Loucy (cell line): Measurements from ENCODE around the gene LY6G6D.

ENCODE experiments used
- H2AFZ ChIP-seq: fragments of 200-600 bp; sonication (generic); 2 replicates; pipeline ENCODE4 v1.6.0; 2016; ENCODE audit warnings: antibody characterized with exemption, mild to moderate bottlenecking, low read length, moderate library complexity
- H3F3A ChIP-seq: fragments of 200-600 bp; 2 replicates; pipeline ENCODE4 v1.6.0; 2016; ENCODE audit warnings: antibody characterized with exemption, low read depth, mild to moderate bottlenecking
- H3K27me3 ChIP-seq: fragments of 200-600 bp; sonication (generic); 2 replicates; pipeline ENCODE4 v1.6.1; 2014; ENCODE audit warnings: low read length, mild to moderate bottlenecking; ENCODE audit not compliant: insufficient read depth, poor library complexity, severe bottlenecking
- H3K36me3 ChIP-seq: fragments of 200-600 bp; sonication (generic); 2 replicates; pipeline ENCODE4 v1.6.1; 2016; ENCODE audit warnings: low read length; ENCODE audit not compliant: insufficient read depth
- H3K4me1 ChIP-seq: fragments of 200-600 bp; sonication (generic); 2 replicates; pipeline ENCODE4 v1.5.1; 2014; ENCODE audit warnings: low read length, mild to moderate bottlenecking; ENCODE audit not compliant: insufficient read depth, poor library complexity, severe bottlenecking
- H3K4me2 ChIP-seq: fragments of 200-600 bp; sonication (generic); 2 replicates; pipeline ENCODE4 v1.6.0; 2014; ENCODE audit warnings: antibody characterized with exemption, low read length, low read depth, mild to moderate bottlenecking; ENCODE audit not compliant: poor library complexity, severe bottlenecking
- H3K4me3 ChIP-seq: fragments of 200-600 bp; sonication (generic); 2 replicates; pipeline ENCODE4 v1.5.1; 2014; ENCODE audit warnings: low read length, mild to moderate bottlenecking, mixed read lengths; ENCODE audit not compliant: poor library complexity, severe bottlenecking
- H3K79me2 ChIP-seq: fragments of 200-600 bp; sonication (generic); 2 replicates; pipeline ENCODE4 v1.6.1; 2014; ENCODE audit warnings: low read length; ENCODE audit not compliant: insufficient read depth
- H3K9ac ChIP-seq: fragments of 200-600 bp; sonication (generic); 2 replicates; pipeline ENCODE4 v1.6.0; 2014; ENCODE audit warnings: mild to moderate bottlenecking, low read depth, low read length, moderate library complexity; ENCODE audit not compliant: poor library complexity, severe bottlenecking
- H3K9me2 ChIP-seq: fragments of 200-600 bp; sonication (generic); replicated peaks from 2 replicates; pipeline ENCODE4 v1.6.1; 2016; ENCODE audit warnings: low read depth, low read length, mixed read lengths
- H3K9me3 ChIP-seq: fragments of 200-600 bp; sonication (generic); 2 replicates; pipeline ENCODE4 v1.6.1; 2014; ENCODE audit warnings: mild to moderate bottlenecking, antibody characterized with exemption, low read length, low read depth; ENCODE audit not compliant: insufficient read depth
- H4K20me1 ChIP-seq: fragments of 200-600 bp; sonication (generic); 2 replicates; pipeline ENCODE4 v1.6.0; 2014; ENCODE audit warnings: antibody characterized with exemption, low read length, mild to moderate bottlenecking; ENCODE audit not compliant: insufficient read depth, poor library complexity, severe bottlenecking
- CTCF ChIP-seq: fragments of 200-600 bp; sonication (generic); conservative IDR thresholded peaks from 2 replicates; pipeline ENCODE4 v1.5.1; 2014; ENCODE audit warnings: mild to moderate bottlenecking, antibody characterized with exemption, low read length
- EZH2phosphoT487 ChIP-seq: fragments of 200-600 bp; IDR thresholded peaks from 2 replicates; pipeline ENCODE4 v1.6.1; 2018; ENCODE audit warnings: antibody characterized with exemption, mild to moderate bottlenecking, moderate library complexity, borderline replicate concordance

The LY6G6D gene

GRCh38 chr6:31750411-31751022 is 35.4 kb downstream of the LY6G6D start:
- Histone ChIP-seq H3K4me2 (no peak overlapping the region), H3K9me2 (no peaks in the 10 kb centered on the region), H3K9me3 (no peaks in the 10 kb centered on the region), H3K9ac (no peak overlapping the region), H4K20me1 (no peaks in the 10 kb centered on the region), H2AFZ (no peak overlapping the region), H3K4me3 (no peak overlapping the region), H3K36me3 (no peaks in the 10 kb centered on the region), H3K27me3 (no peaks in the 10 kb centered on the region), H3K79me2 (no peaks in the 10 kb centered on the region), H3F3A (no peaks in the 10 kb centered on the region), H3K4me1 (no peaks in the 10 kb centered on the region)
- TF ChIP-seq CTCF (no peak), EZH2phosphoT487 (no peak)

- H3K9ac ChIP-seq: no peak overlapping the region
- H3K9me3 ChIP-seq: no peaks in the 10 kb centered on the region
- no peaks in the 10 kb centered on the region for H3K4me1 ChIP-seq
- TF ChIP-seq CTCF: no peak
- TF ChIP-seq EZH2phosphoT487: no peak
- H3K27me3 ChIP-seq: no peaks in the 10 kb centered on the region
- no peak overlapping the region for H3K4me2 ChIP-seq
- H3K9me2 ChIP-seq: no peaks in the 10 kb centered on the region
- no peaks in the 10 kb centered on the region for H3K36me3 ChIP-seq
- no peaks in the 10 kb centered on the region for H3K79me2 ChIP-seq
- no peaks in the 10 kb centered on the region for H3F3A ChIP-seq
- H3K4me3 ChIP-seq: no peak overlapping the region
- no peak overlapping the region for H2AFZ ChIP-seq
- no peaks in the 10 kb centered on the region for H4K20me1 ChIP-seq
Observed at GRCh38 chr6:31752739-31753319, 37.7 kb downstream of the LY6G6D start.

- Histone ChIP-seq H3K9me3 (no peaks in the 10 kb centered on the region), H2AFZ (no peak overlapping the region), H3K79me2 (no peaks in the 10 kb centered on the region), H3K4me1 (peaks cover 12% of the 10 kb centered on the region), H3K9ac (no peak overlapping the region), H3K4me2 (no peak overlapping the region), H3K9me2 (no peaks in the 10 kb centered on the region), H4K20me1 (no peaks in the 10 kb centered on the region), H3K36me3 (no peaks in the 10 kb centered on the region; the same call in 1 of the 2 replicates), H3K4me3 (no peak overlapping the region), H3K27me3 (no peaks in the 10 kb centered on the region), H3F3A (no peaks in the 10 kb centered on the region)
- TF ChIP-seq CTCF (no peak), EZH2phosphoT487 (no peak)
Observed at GRCh38 chr6:31758281-31758680, 43.1 kb downstream of the LY6G6D start.
